GM12892 (cell line): ENCODE results near the gene C2orf68.

ENCODE experiments used
- POLR2A ChIP-seq: IDR thresholded peaks from 2 replicates; pipeline ENCODE4 v1.6.1; 2011; ENCODE audit warnings: low read depth, low read length, control low read depth
- POLR2AphosphoS5 ChIP-seq: IDR thresholded peaks from 2 replicates; pipeline ENCODE4 v1.6.1; 2011; ENCODE audit warnings: low read depth, low read length, control low read depth

GRCh38 chr2:85606116-85606455 is 5.8 kb downstream of the C2orf68 start:
- TF ChIP-seq POLR2A (no peak), POLR2AphosphoS5 (no peak)
